HG03060 (cell line): ENCODE results near the gene IST1.

ENCODE experiments used
- ATAC-seq: cut with Tn5 transposase; IDR thresholded peaks from one replicate; pipeline ENCODE4 v1.9.1; 2021; ENCODE audit warnings: low read depth, moderate number of reproducible peaks; ENCODE audit not compliant: unreplicated experiment

Gene IST1

DNA sequence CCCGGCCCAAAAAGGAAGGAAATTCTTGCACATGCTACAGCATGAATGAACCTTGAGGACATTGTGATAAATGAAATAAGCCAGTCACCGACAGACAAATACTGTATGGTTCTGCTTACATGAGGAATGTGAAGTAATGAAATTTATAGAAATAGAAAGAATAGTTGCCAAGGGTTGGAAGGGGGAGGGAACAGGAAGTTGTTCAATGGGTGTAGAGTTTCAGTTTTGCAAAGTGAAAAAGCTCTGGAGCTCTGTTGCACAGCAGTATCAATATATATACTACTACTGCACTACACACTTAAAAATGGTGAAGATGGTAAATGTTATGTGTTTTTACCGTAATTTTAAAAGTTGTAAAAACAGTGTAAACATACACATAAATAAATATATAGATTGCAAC lies 61.2 kb downstream of the IST1 start:
- no peak for ATAC-seq

GRCh38 chr16:71961066-71962039 lies 66.0 kb downstream of the IST1 start:
- no peak for ATAC-seq

- no peak for ATAC-seq
Observed at GRCh38 chr16:71963125-71963875, 68.0 kb downstream of the IST1 start.

GRCh38 chr16:71965223-71965622 lies 69.9 kb downstream of the IST1 start:
- no peak for ATAC-seq

DNA sequence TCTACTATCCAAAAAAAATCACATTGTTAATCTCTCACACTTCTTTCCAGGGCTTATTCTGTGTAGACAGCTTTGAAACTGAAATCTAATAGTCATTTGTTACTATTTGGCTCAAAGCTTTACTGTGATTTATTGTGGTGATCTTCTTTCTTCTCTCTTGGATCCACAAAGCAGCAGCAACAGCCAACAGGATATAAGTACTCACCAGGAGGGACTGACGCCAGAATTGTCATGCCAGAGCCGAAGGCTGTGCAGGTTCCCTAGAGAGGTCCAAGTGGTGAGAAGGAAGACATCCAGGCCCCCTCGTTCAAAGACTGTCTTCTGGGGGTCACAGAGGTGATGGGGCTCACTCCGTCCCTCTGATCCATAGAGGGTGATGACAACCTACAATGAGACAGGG lies 71.6 kb downstream of the IST1 start:
- no peak for ATAC-seq

DNA sequence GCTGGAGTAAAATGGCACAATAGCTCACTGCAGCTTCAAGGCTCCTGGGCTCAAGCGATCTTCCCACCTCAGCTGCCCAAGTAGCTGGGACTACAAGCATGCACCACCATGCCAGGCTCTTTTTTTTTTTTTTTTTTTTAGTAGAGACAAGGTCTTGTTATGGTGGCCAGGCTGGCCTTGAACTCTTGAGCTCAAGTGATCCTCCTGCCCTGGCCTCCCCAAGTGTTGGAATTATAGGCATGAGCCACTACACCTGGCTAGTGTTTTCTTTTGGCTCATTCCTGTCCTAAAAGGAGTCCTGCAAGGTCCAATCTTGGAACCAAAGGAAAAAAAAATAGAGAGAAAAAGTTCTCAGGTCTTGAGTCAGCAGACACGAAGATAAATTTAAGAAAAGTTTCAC lies 74.0 kb downstream of the IST1 start:
- no peak for ATAC-seq

- ATAC-seq = no peak
Observed at GRCh38 chr16:71971571-71971970, 76.2 kb downstream of the IST1 start.

DNA sequence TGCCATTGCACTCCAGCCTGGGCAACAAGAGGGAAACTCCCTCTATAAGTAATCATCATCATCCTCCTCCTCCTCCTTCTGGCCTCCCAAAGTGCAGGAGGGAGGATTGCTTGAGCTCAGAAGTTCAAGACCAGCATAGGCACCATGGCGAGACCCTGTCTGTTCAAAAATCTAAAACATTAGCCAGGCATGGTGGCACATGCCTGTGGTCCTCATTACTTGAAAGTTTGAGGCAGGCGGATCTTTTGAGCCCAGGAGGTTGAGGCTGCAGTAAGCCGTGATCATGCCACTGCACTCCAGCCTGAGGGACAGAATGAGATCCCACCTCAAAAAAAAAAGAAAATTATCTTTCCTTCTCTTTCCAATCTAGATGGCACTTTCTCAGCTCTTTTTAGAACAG lies 77.0 kb downstream of the IST1 start:
- ATAC-seq = no peak

DNA sequence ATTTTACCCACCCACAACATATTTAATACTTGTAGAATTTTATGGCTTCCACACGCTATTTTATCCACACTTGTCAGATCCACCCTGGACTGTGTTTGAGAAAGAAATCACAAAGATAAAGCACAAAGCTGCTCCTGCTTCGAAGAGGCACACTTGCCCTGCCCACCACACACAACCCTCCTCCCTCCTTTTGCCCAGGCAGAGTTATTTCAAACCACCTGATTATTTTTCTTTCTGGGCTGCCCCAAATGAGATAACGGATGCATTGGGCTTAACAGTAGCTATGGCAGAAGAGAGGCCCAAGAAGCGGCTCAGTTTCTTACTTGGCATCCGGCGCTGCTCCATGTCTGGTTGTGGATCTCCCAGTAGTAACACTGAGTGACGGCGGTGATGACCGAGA lies 77.7 kb downstream of the IST1 start:
- ATAC-seq = no peak

DNA sequence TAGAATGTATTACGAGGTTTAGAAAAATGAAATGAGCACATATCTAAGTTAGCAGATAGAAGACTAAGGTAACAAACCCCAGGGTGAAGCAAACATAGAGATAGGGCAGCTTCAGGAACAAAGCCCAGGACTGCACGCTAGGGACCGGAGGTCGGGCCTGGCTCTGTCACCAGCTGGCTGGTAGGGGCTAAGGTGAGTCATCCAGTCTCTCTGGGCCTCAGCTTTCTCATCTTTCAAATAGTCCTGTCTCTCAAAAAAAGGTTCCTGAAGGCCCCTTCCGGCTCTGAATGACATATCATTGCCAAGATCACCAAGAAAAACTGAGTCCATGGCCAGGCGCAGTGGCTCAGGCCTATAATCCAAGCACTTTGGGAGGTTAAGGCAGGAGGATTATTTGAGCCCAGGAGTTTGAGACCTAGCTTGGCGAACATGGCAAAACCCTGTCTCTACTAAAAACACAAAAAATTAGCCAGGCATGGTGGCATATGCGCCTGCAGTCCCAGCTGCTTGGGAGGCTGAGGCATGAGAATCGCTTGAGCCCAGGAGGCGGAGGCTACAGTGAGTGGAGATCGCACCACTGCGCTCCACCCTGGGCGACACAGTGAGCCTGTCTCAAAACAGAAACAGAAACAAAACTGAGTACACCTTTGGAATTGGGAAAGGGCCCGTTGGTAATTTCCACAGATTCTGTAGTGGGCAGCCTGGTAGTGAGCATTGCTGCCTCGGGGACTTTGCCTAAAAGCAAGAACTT lies 78.9 kb downstream of the IST1 start:
- ATAC-seq = no peak
